Hematopoietic multipotent progenitor cell treated with erythropoietin and hydrocortisone succinate and interleukin-3 and kit ligand, for 6 days (in vitro differentiated cells): Measurements from ENCODE around the gene BBS12.
A peak's percentile ranks its signal among the peaks of the same experiment; 100 is the strongest.
"Not testable (repeated sequence)": the region's sequence is repeated elsewhere in the genome, so short reads cannot be mapped to it uniquely, and the experiment has no call there.

Source experiments
- DNase-seq: peaks from one replicate; pipeline ENCODE4 v3.0.0-alpha.2; 2015

BBS12 gene

GRCh38 chr4:122766353-122766705 is 33.8 kb downstream of the BBS12 start:
- DNase-seq, result no peak

GRCh38 chr4:122766950-122767349 is 34.4 kb downstream of the BBS12 start:
- DNase-seq, result no peak

- no peak for DNase-seq
These were observed 39.2 kb downstream of the BBS12 start for GRCh38 chr4:122771724-122772123.

GRCh38 chr4:122772311-122772710 is 39.8 kb downstream of the BBS12 start:
- DNase-seq, result no peak

- no peak for DNase-seq
These were observed 40.5 kb downstream of the BBS12 start for GRCh38 chr4:122772986-122773385.

GRCh38 chr4:122775039-122775438 is 42.5 kb downstream of the BBS12 start:
- DNase-seq, result no peak

GRCh38 chr4:122775987-122776836 is 43.7 kb downstream of the BBS12 start:
- DNase-seq, result peak; percentile 30

- no peak for DNase-seq
These were observed 44.4 kb downstream of the BBS12 start for GRCh38 chr4:122776916-122777315.

GRCh38 chr4:122777846-122778673 is 45.6 kb downstream of the BBS12 start:
- no peak for DNase-seq

GRCh38 chr4:122781486-122781885 is 49.0 kb downstream of the BBS12 start:
- no peak for DNase-seq

- peak; percentile 69 for DNase-seq
These were observed 51.1 kb downstream of the BBS12 start for GRCh38 chr4:122783301-122784215.

- DNase-seq, result no peak
These were observed 51.8 kb downstream of the BBS12 start for GRCh38 chr4:122784261-122784660.

- DNase-seq, result no peak
These were observed 52.6 kb downstream of the BBS12 start for GRCh38 chr4:122785099-122785498.

- not testable (repeated sequence) for DNase-seq
These were observed 53.8 kb downstream of the BBS12 start for GRCh38 chr4:122786296-122786695.

GRCh38 chr4:122786920-122787319 is 54.4 kb downstream of the BBS12 start:
- not testable (repeated sequence) for DNase-seq

GRCh38 chr4:122787940-122788339 is 55.4 kb downstream of the BBS12 start:
- no peak for DNase-seq

- no peak for DNase-seq
These were observed 56.4 kb downstream of the BBS12 start for GRCh38 chr4:122788935-122789334.

GRCh38 chr4:122793811-122794210 is 61.3 kb downstream of the BBS12 start:
- no peak for DNase-seq
